ENCODE results near the gene CELSR2. TPM values are rescaled to one million over a fixed set of nuclear protein-coding genes. Genes with fewer than 3 reads are reported as not detected.
A peak's percentile ranks its signal among the peaks of the same experiment; 100 is the strongest.

The CELSR2 gene
- polyA plus RNA-seq, 2 of the 4 experiments (the other 2 are of a cell fraction): 2.5 to 5.9 TPM

GRCh38 chr1:109247401-109248365, 1.7 kb upstream of the CELSR2 start:
- WGBS (ENCODE audit: missing lambda C conversion rate): 97% methylated on average over 7 of the region's 8 CpGs
- Histone ChIP-seq H3K4me3 (no peak overlapping the region), H3K27ac (no peak overlapping the region), H3K4me2 (no peak overlapping the region), H3K9me3 (no peaks in the 10 kb centered on the region), H3K4me1 (peaks cover 5% of the 10 kb centered on the region; the same call in 1 of the 3 replicates)
- CTCF ChIA-PET: interaction anchor here (1.0 to 1.5 kb wide), 4 partner anchors 9 to 152 kb away, joined by 3 to 4 read pairs (median 3); no protein-coding TSS in a partner anchor
- POLR2A ChIA-PET: no interaction called here
- FAIRE-seq (no peak), DNase-seq (ENCODE audit: low read depth in 1 of 2, low spot score in 1 of 2) (no peak), ATAC-seq (no peak)
- TF ChIP-seq TFCP2L1 (CRISPR knock-in tag; IDR thresholded peaks at IDR 0.05) (no peak), EHMT2 (IDR thresholded peaks at IDR 0.05; ENCODE audit: low read depth) (no peak), FOSL2 (IDR thresholded peaks at IDR 0.05) (no peak), FOSL2 (CRISPR knock-in tag; IDR thresholded peaks at IDR 0.05) (no peak), NPAS2 (CRISPR knock-in tag; IDR thresholded peaks at IDR 0.05; ENCODE audit: borderline replicate concordance) (no peak), CHD2 (IDR thresholded peaks at IDR 0.05; ENCODE audit: low read length, partially characterized antibody) (no peak), KDM5A (IDR thresholded peaks at IDR 0.05) (no peak), MAZ (IDR thresholded peaks at IDR 0.05; ENCODE audit: borderline replicate concordance, low read depth, low read length) (no peak), GATA3 (IDR thresholded peaks at IDR 0.05; ENCODE audit: borderline replicate concordance) (no peak)

GRCh38 chr1:109248444-109248796, 919 bp upstream of the CELSR2 start:
- Histone ChIP-seq H3K4me1 (peaks cover 5% of the 10 kb centered on the region; the same call in 1 of the 3 replicates), H3K9me3 (no peaks in the 10 kb centered on the region), H3K27ac (no peak overlapping the region), H3K4me3 (no peak overlapping the region), H3K4me2 (no peak overlapping the region)
- no peak for FAIRE-seq
- no peak for ATAC-seq
- ChIA-PET CTCF (interaction anchor here (1.0 to 1.5 kb wide), 3 partner anchors 9 to 151 kb away, joined by 3 to 4 read pairs (median 3); no protein-coding TSS in a partner anchor), POLR2A (no interaction called here)
- WGBS (ENCODE audit: missing lambda C conversion rate): 88% methylated on average over 5 of the region's 7 CpGs
- DNase-seq (ENCODE audit: low read depth in 1 of 2, low spot score in 1 of 2): no peak
- TF ChIP-seq CHD4 (IDR thresholded peaks at IDR 0.05; ENCODE audit: borderline replicate concordance) (no peak), HMGXB4 (CRISPR knock-in tag; IDR thresholded peaks at IDR 0.05; ENCODE audit: borderline replicate concordance) (no peak), FOXS1 (CRISPR knock-in tag; IDR thresholded peaks at IDR 0.05) (no peak), ESRRA (IDR thresholded peaks at IDR 0.05; ENCODE audit: borderline replicate concordance, low read length) (no peak), RCOR1 (IDR thresholded peaks at IDR 0.05; ENCODE audit: low read depth, low read length) (no peak), MAFK (IDR thresholded peaks at IDR 0.05; ENCODE audit: partially characterized antibody) (no peak), RARB (CRISPR knock-in tag; IDR thresholded peaks at IDR 0.05) (no peak), MAZ (IDR thresholded peaks at IDR 0.05; ENCODE audit: borderline replicate concordance, low read depth, low read length) (no peak), KDM5A (IDR thresholded peaks at IDR 0.05) (no peak), ZC3H11A (IDR thresholded peaks at IDR 0.05) (no peak), GATA3 (IDR thresholded peaks at IDR 0.05; ENCODE audit: borderline replicate concordance) (no peak), ZFP36 (IDR thresholded peaks at IDR 0.05; ENCODE audit: borderline replicate concordance, partially characterized antibody) (no peak)

- ATAC-seq (peak; percentile 42 to 56), DNase-seq (ENCODE audit: low read depth in 1 of 2, low spot score in 1 of 2) (no peak), FAIRE-seq (no peak)
- ChIA-PET POLR2A (interaction anchor here (0.6 to 1.1 kb wide), 2 partner anchors 22 to 148 kb away, joined by 3 read pairs; partner anchors contain the start of gene SORT1), CTCF (interaction anchor here (0.7 to 1.9 kb wide), 4 partner anchors 14 to 283 kb away, joined by 3 to 6 read pairs (median 4); no protein-coding TSS in a partner anchor)
- 60% methylated on average over 2 of the region's 80 CpGs for WGBS (ENCODE audit: missing lambda C conversion rate)
- Histone ChIP-seq H3K4me3 (peak overlapping the region; percentile 74), H3K9me3 (no peaks in the 10 kb centered on the region), H3K4me2 (peak overlapping the region; percentile 86), H3K4me1 (peaks cover 19% of the 10 kb centered on the region), H3K27ac (peak overlapping the region; percentile 75 to 95)
- TF ChIP-seq FOSL2 (IDR thresholded peaks at IDR 0.05) (no peak), FOSL2 (CRISPR knock-in tag; IDR thresholded peaks at IDR 0.05) (no peak), JUNB (IDR thresholded peaks at IDR 0.05) (no peak), CHD4 (IDR thresholded peaks at IDR 0.05; ENCODE audit: borderline replicate concordance) (no peak), KDM1A (IDR thresholded peaks at IDR 0.05; ENCODE audit: low read depth) (no peak), REST (IDR thresholded peaks at IDR 0.05) (no peak), RARB (CRISPR knock-in tag; IDR thresholded peaks at IDR 0.05) (no peak), KDM5A (IDR thresholded peaks at IDR 0.05) (no peak), ZC3H11A (IDR thresholded peaks at IDR 0.05) (no peak), TP53 (CRISPR knock-in tag; IDR thresholded peaks at IDR 0.05) (no peak), MYC (IDR thresholded peaks at IDR 0.05; ENCODE audit: borderline replicate concordance, low read length) (no peak), CBX8 (IDR thresholded peaks at IDR 0.05) (no peak), CHD2 (IDR thresholded peaks at IDR 0.05; ENCODE audit: low read length, partially characterized antibody) (no peak), EHF (CRISPR knock-in tag; IDR thresholded peaks at IDR 0.05) (no peak)
Measured at GRCh38 chr1:109249654-109250401, 489 bp downstream of the CELSR2 start.

All from A549 (cell line).